Spleen (tissue), 7 donors: ENCODE data around the gene NUP153.

ENCODE experiments used
- CTCF ChIP-seq, 11 experiments: fragments of 200-600 bp in 7 of 11; fragments of 450-650 bp in 4 of 11; sonication (generic) in 4 of 11; IDR thresholded peaks in 8 of 11; conservative IDR thresholded peaks in 3 of 11; 1 replicate in 7 of 11; 2 replicates in 4 of 11; pipeline versions ENCODE4 v1.4.0 to v1.8.0; 2016 to 2021; ENCODE audit warnings: antibody characterized with exemption in 11 of 11, inconsistent platforms in 4 of 11, mild to moderate bottlenecking in 1 of 11
- POLR2A ChIP-seq, 3 donors: fragments of 450-650 bp; IDR thresholded peaks; one replicate each; pipeline ENCODE4 v1.5.1; 2017; ENCODE audit warnings: antibody characterized with exemption in 3 of 3, mild to moderate bottlenecking in 1 of 3
- POLR2AphosphoS5 ChIP-seq, 3 donors: sonication (generic); formaldehyde crosslinking; IDR thresholded peaks; one replicate each; pipeline ENCODE4 v1.5.1; 2017; ENCODE audit warnings: antibody characterized with exemption in 3 of 3
- donor health status: DM: no; HTN: no; CAD: no; lungs with moderate emphysema.
- donor health status: DM: no; HTN: no; CAD: no.
- donor health status: DM: no; HTN: no; CAD: no.

GRCh38 chr6:17648745-17649144 lies 58.0 kb downstream of the NUP153 start:
- TF ChIP-seq CTCF (IDR thresholded peaks at IDR 0.05 in 8 of 11, conservative IDR thresholded peaks at IDR 0.05 in 3 of 11) (no peak), POLR2AphosphoS5 (IDR thresholded peaks at IDR 0.05) (no peak), POLR2A (IDR thresholded peaks at IDR 0.05) (no peak)
